Ishikawa (cell line): ENCODE data around the gene STK11IP.

Experiments
- EGR1 ChIP-seq: IDR thresholded peaks from 2 replicates; pipeline ENCODE4 v1.6.1; 2012
- EP300 ChIP-seq: IDR thresholded peaks from 2 replicates; pipeline ENCODE4 v1.6.1; 2012; ENCODE audit warnings: borderline replicate concordance
- FOXM1 ChIP-seq: IDR thresholded peaks from 2 replicates; pipeline ENCODE4 v1.6.1; 2012; ENCODE audit warnings: low read depth, borderline replicate concordance
- NFIC ChIP-seq: IDR thresholded peaks from 2 replicates; pipeline ENCODE4 v1.6.1; 2012
- RAD21 ChIP-seq: IDR thresholded peaks from 2 replicates; pipeline ENCODE4 v1.6.1; 2012; ENCODE audit warnings: low read depth
- REST ChIP-seq: IDR thresholded peaks from 2 replicates; pipeline ENCODE4 v1.6.1; 2012; ENCODE audit warnings: low read depth, mild to moderate bottlenecking
- TAF1 ChIP-seq: IDR thresholded peaks from 2 replicates; pipeline ENCODE4 v1.6.1; 2012; ENCODE audit warnings: low read depth, mild to moderate bottlenecking
- TCF12 ChIP-seq: IDR thresholded peaks from 2 replicates; pipeline ENCODE4 v1.6.1; 2012; ENCODE audit warnings: low read depth
- YY1 ChIP-seq: IDR thresholded peaks from 2 replicates; pipeline ENCODE4 v1.6.1; 2012; ENCODE audit warnings: low read depth
- ZBTB7A ChIP-seq: IDR thresholded peaks from 2 replicates; pipeline ENCODE4 v1.6.1; 2012; ENCODE audit warnings: low read depth
- TF ChIP-seq, protein P1 (sequence below): IDR thresholded peaks from 2 replicates; pipeline ENCODE4 v1.6.1; 2012

GRCh38 chr2:219553463-219553963 lies 44.1 kb upstream of the STK11IP start:
- no peak for TF ChIP-seq TAF1
- TF ChIP-seq, protein P1, sequence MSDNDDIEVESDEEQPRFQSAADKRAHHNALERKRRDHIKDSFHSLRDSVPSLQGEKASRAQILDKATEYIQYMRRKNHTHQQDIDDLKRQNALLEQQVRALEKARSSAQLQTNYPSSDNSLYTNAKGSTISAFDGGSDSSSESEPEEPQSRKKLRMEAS: no peak
- TF ChIP-seq EP300: no peak
- TF ChIP-seq TCF12: no peak
- no peak for TF ChIP-seq ZBTB7A
- no peak for TF ChIP-seq FOXM1
- no peak for TF ChIP-seq REST
- TF ChIP-seq YY1: no peak
- TF ChIP-seq EGR1: no peak
- TF ChIP-seq RAD21: no peak
- no peak for TF ChIP-seq NFIC
